Measurements from ENCODE around the gene TSPAN13. TPM values are rescaled to one million over a fixed set of nuclear protein-coding genes. Genes with fewer than 3 reads are reported as not detected.

The TSPAN13 gene
- polyA plus RNA-seq, 1 donor (not counting 4 experiments of a cell fraction or from before 2014, with no cell fraction given) = 21.6 TPM

GRCh38 chr7:16785846-16786245 is 32.3 kb downstream of the TSPAN13 start:
- no peak for FAIRE-seq
- no peak overlapping the region for H3K9ac ChIP-seq (ENCODE audit: control insufficient read depth, extremely low read depth, insufficient read depth, low read length)
- H3K27ac ChIP-seq (ENCODE audit: control insufficient read depth, insufficient read depth, low read length) = no peak overlapping the region
- H2AFZ ChIP-seq (ENCODE audit: control insufficient read depth, low read length) = no peak overlapping the region
- H3K4me1 ChIP-seq (ENCODE audit: control insufficient read depth, extremely low read depth, insufficient read depth, low read length) = no peaks in the 10 kb centered on the region
- DNase-seq (ENCODE audit: low read depth, low spot score) = no peak
- no peaks in the 10 kb centered on the region for H3K79me2 ChIP-seq (ENCODE audit: control insufficient read depth, insufficient read depth, low read length)
- no peak overlapping the region for H3K4me3 ChIP-seq (ENCODE audit: control insufficient read depth in 2 of 3, extremely low read depth in 1 of 3, insufficient read depth in 2 of 3, low read depth in 1 of 3, low read length in 3 of 3)
- H4K20me1 ChIP-seq (ENCODE audit: control insufficient read depth, extremely low read depth, insufficient read depth, low read length) = no peaks in the 10 kb centered on the region
- H3K27me3 ChIP-seq (ENCODE audit: control insufficient read depth, extremely low read depth, insufficient read depth, low read length) = no peaks in the 10 kb centered on the region
- no peak overlapping the region for H3K4me2 ChIP-seq (ENCODE audit: control insufficient read depth, extremely low read depth, insufficient read depth, low read depth, low read length)
- dilution Hi-C loops (cut with MboI; ENCODE audit: extremely low pct_ligation_motif_present, low sequenced_read_pairs) = no loop called here
- no peaks in the 10 kb centered on the region for H3K36me3 ChIP-seq (ENCODE audit: control insufficient read depth in 2 of 2, extremely low read depth in 1 of 2, insufficient read depth in 2 of 2, low read length in 2 of 2)
- no peaks in the 10 kb centered on the region for H3K9me3 ChIP-seq (ENCODE audit: control insufficient read depth, low read depth, low read length)
- TF ChIP-seq, protein P1, sequence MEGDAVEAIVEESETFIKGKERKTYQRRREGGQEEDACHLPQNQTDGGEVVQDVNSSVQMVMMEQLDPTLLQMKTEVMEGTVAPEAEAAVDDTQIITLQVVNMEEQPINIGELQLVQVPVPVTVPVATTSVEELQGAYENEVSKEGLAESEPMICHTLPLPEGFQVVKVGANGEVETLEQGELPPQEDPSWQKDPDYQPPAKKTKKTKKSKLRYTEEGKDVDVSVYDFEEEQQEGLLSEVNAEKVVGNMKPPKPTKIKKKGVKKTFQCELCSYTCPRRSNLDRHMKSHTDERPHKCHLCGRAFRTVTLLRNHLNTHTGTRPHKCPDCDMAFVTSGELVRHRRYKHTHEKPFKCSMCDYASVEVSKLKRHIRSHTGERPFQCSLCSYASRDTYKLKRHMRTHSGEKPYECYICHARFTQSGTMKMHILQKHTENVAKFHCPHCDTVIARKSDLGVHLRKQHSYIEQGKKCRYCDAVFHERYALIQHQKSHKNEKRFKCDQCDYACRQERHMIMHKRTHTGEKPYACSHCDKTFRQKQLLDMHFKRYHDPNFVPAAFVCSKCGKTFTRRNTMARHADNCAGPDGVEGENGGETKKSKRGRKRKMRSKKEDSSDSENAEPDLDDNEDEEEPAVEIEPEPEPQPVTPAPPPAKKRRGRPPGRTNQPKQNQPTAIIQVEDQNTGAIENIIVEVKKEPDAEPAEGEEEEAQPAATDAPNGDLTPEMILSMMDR (optimal IDR thresholded peaks at IDR 0.05 in 1 of 3, IDR thresholded peaks at IDR 0.05 in 1 of 3, conservative IDR thresholded peaks at IDR 0.05 in 1 of 3; ENCODE audit: extremely low read depth in 1 of 3, insufficient read depth in 2 of 3, low read length in 3 of 3) = no peak
- TF ChIP-seq EZH2 (IDR thresholded peaks at IDR 0.05; ENCODE audit: low read length) = no peak
- no peaks in the 10 kb centered on the region for H3K9me1 ChIP-seq (ENCODE audit: control insufficient read depth, extremely low read depth, insufficient read depth, low read length)

DNA sequence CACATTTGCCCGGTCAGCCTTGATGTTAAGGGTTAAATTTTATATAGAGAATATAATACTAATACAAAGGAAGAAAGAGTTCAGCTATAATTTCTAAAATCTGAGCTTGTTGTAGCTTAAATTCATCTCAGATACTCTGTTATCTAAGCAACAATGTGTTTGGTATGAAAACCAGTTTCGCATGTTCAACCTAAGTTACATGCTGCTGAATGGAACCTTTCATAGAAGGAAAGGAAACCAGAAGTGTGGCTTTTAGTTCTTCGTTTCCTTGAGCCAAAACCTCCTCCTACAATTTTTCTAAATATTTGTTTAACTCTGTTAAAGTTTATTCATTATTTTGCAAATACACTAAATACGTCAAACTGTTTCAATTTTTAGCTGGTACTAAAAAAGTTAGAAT is 32.7 kb downstream of the TSPAN13 start:
- no peaks in the 10 kb centered on the region for H4K20me1 ChIP-seq (ENCODE audit: control insufficient read depth, extremely low read depth, insufficient read depth, low read length)
- H3K9me1 ChIP-seq (ENCODE audit: control insufficient read depth, extremely low read depth, insufficient read depth, low read length) = no peaks in the 10 kb centered on the region
- H3K4me2 ChIP-seq (ENCODE audit: control insufficient read depth, extremely low read depth, insufficient read depth, low read depth, low read length) = no peak overlapping the region
- H3K36me3 ChIP-seq (ENCODE audit: control insufficient read depth in 2 of 2, extremely low read depth in 1 of 2, insufficient read depth in 2 of 2, low read length in 2 of 2) = no peaks in the 10 kb centered on the region
- no peaks in the 10 kb centered on the region for H3K27me3 ChIP-seq (ENCODE audit: control insufficient read depth, extremely low read depth, insufficient read depth, low read length)
- no peaks in the 10 kb centered on the region for H3K4me1 ChIP-seq (ENCODE audit: control insufficient read depth, extremely low read depth, insufficient read depth, low read length)
- H3K27ac ChIP-seq (ENCODE audit: control insufficient read depth, insufficient read depth, low read length) = no peak overlapping the region
- H3K9ac ChIP-seq (ENCODE audit: control insufficient read depth, extremely low read depth, insufficient read depth, low read length) = no peak overlapping the region
- FAIRE-seq (no peak), DNase-seq (ENCODE audit: low read depth, low spot score) (no peak)
- TF ChIP-seq, protein P1 (optimal IDR thresholded peaks at IDR 0.05 in 1 of 3, IDR thresholded peaks at IDR 0.05 in 1 of 3, conservative IDR thresholded peaks at IDR 0.05 in 1 of 3; ENCODE audit: extremely low read depth in 1 of 3, insufficient read depth in 2 of 3, low read length in 3 of 3) = no peak
- no peaks in the 10 kb centered on the region for H3K9me3 ChIP-seq (ENCODE audit: control insufficient read depth, low read depth, low read length)
- no peak overlapping the region for H2AFZ ChIP-seq (ENCODE audit: control insufficient read depth, low read length)
- H3K4me3 ChIP-seq (ENCODE audit: control insufficient read depth in 2 of 3, extremely low read depth in 1 of 3, insufficient read depth in 2 of 3, low read depth in 1 of 3, low read length in 3 of 3) = no peak overlapping the region
- H3K79me2 ChIP-seq (ENCODE audit: control insufficient read depth, insufficient read depth, low read length) = no peaks in the 10 kb centered on the region
- dilution Hi-C loops (cut with MboI; ENCODE audit: extremely low pct_ligation_motif_present, low sequenced_read_pairs) = no loop called here
